Keratinocyte (primary cell): ENCODE results near the gene CCDC33. TPM values are rescaled to one million over a fixed set of nuclear protein-coding genes. Genes with fewer than 3 reads are reported as not detected.

Experiments
- DNase-seq: peaks from one replicate; pipeline ENCODE4 v3.0.0-alpha.2; 2011; ENCODE audit warnings: low read depth, missing footprints, low spot score
- FAIRE-seq: peaks from 2 replicates; lab custom pipeline; 2011; peaks lifted over from hg19 to GRCh38; lab: Jason Lieb, UNC
- H2AFZ ChIP-seq: 2 replicates; pipeline ENCODE4 v1.6.0; 2012; ENCODE audit warnings: low read length, control low read depth, inconsistent platforms; ENCODE audit not compliant: control insufficient read depth
- H3K27ac ChIP-seq: 2 replicates; pipeline ENCODE4 v1.5.1; 2011; ENCODE audit warnings: low read length; ENCODE audit not compliant: control insufficient read depth, insufficient read depth
- H3K27me3 ChIP-seq: 3 replicates; pipeline ENCODE4 v1.6.0; 2011; ENCODE audit warnings: low read length; ENCODE audit not compliant: control insufficient read depth, insufficient read depth; ENCODE audit errors: extremely low read depth
- H3K36me3 ChIP-seq, 2 experiments: 2 replicates in 1 of 2; 3 replicates in 1 of 2; pipeline ENCODE4 v1.5.1; 2011; ENCODE audit warnings: low read length in 2 of 2, mild to moderate bottlenecking in 1 of 2; ENCODE audit not compliant: control insufficient read depth in 2 of 2, insufficient read depth in 2 of 2; ENCODE audit errors: extremely low read depth in 1 of 2
- H3K4me1 ChIP-seq: 3 replicates; pipeline ENCODE4 v1.5.1; 2011; ENCODE audit warnings: low read length; ENCODE audit not compliant: control insufficient read depth, insufficient read depth; ENCODE audit errors: extremely low read depth
- H3K4me2 ChIP-seq: 3 replicates; pipeline ENCODE4 v1.6.0; 2011; ENCODE audit warnings: low read depth, low read length; ENCODE audit not compliant: control insufficient read depth, insufficient read depth; ENCODE audit errors: extremely low read depth
- H3K4me3 ChIP-seq, 3 experiments: fragments of 200-600 bp in 1 of 3; sonication (generic) in 1 of 3; 2 replicates in 2 of 3; 3 replicates in 1 of 3; pipeline ENCODE4 v1.5.1; 2011 to 2016; ENCODE audit warnings: low read length in 3 of 3, mild to moderate bottlenecking in 3 of 3, control low read depth in 2 of 3, inconsistent platforms in 1 of 3, low read depth in 1 of 3, mixed read lengths in 1 of 3, mixed run types in 1 of 3, moderate library complexity in 1 of 3; ENCODE audit not compliant: control insufficient read depth in 2 of 3, insufficient read depth in 2 of 3; ENCODE audit errors: extremely low read depth in 1 of 3
- H3K79me2 ChIP-seq: 2 replicates; pipeline ENCODE4 v1.6.0; 2012; ENCODE audit warnings: low read length; ENCODE audit not compliant: control insufficient read depth, insufficient read depth
- H3K9ac ChIP-seq: 3 replicates; pipeline ENCODE4 v1.6.0; 2011; ENCODE audit warnings: low read length; ENCODE audit not compliant: control insufficient read depth, insufficient read depth; ENCODE audit errors: extremely low read depth
- H3K9me1 ChIP-seq: 3 replicates; pipeline ENCODE4 v1.6.0; 2011; ENCODE audit warnings: low read length; ENCODE audit not compliant: control insufficient read depth, insufficient read depth; ENCODE audit errors: extremely low read depth
- H3K9me3 ChIP-seq: 2 replicates; pipeline ENCODE4 v1.5.1; 2012; ENCODE audit warnings: low read depth, low read length; ENCODE audit not compliant: control insufficient read depth
- H4K20me1 ChIP-seq: 3 replicates; pipeline ENCODE4 v1.6.0; 2011; ENCODE audit warnings: low read length; ENCODE audit not compliant: control insufficient read depth, insufficient read depth; ENCODE audit errors: extremely low read depth
- EZH2 ChIP-seq: IDR thresholded peaks from one replicate; pipeline ENCODE4 v1.6.1; 2012; ENCODE audit warnings: inconsistent platforms, mild to moderate bottlenecking, low read length, moderate library complexity
- dilution Hi-C: fragments of 300-500 bp; cut with MboI; formaldehyde crosslinking; loops from one replicate; pipeline ENCODE4 v1.7.0; 2020; ENCODE audit warnings: low sequenced_read_pairs; ENCODE audit not compliant: extremely low pct_ligation_motif_present
- polyA plus RNA-seq, 5 experiments: library from polyadenylated mRNA; depleted of rRNA in 3 of 5; stranded (reverse) in 3 of 5; stranded (forward) in 1 of 5; unstranded in 1 of 5; fragments of >200 nt; gene quantifications; 1 replicate in 1 of 5; 2 replicates in 3 of 5; 3 replicates in 1 of 5; pipeline versions ENCODE4 v1.2.1 to v1.2.3, GENCODE V29; 2011 to 2012; ENCODE audit warnings: missing spikeins in 2 of 5, low read depth in 1 of 5, low replicate concordance in 1 of 5
- TF ChIP-seq, protein P1 (sequence below), 3 experiments: IDR thresholded peaks in 1 of 3; conservative IDR thresholded peaks in 1 of 3; optimal IDR thresholded peaks in 1 of 3; 2 replicates in 2 of 3; 3 replicates in 1 of 3; pipeline versions ENCODE3 to v1.5.1; 2011; ENCODE audit warnings: low read length in 3 of 3, mild to moderate bottlenecking in 3 of 3, moderate library complexity in 2 of 3, control low read depth in 1 of 3, inconsistent platforms in 1 of 3; ENCODE audit not compliant: insufficient read depth in 2 of 3; ENCODE audit errors: extremely low read depth in 1 of 3

CCDC33 gene
- polyA plus RNA-seq, 1 donor (not counting 4 experiments of a cell fraction or from before 2014, with no cell fraction given): not detected

DNA sequence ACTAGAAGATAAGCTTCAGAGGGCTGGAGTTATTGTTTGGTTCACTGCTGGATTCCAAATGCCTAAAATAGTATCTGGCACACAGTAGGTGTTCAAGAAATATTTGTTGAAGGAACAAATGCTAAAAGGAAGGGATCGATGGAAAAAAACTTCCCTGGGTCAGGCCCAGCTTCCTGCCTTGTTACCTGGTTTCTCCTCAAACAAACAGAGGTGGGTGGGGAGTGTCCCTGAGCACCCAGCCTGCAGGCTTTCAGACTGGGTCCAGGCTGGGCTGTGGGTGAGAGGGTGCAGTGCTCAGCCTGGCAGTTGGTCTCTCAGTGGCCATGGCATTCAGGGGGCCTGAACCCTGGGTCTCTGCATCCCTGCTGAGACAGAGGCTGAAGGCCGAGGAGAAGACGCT, 19.2 kb upstream of the CCDC33 start:
- DNase-seq (no peak), FAIRE-seq (no peak)
- dilution Hi-C loops: no loop called here
- Histone ChIP-seq H3K4me2 (no peak overlapping the region), H3K4me3 (no peak overlapping the region), H3K4me1 (peaks cover 5% of the 10 kb centered on the region), H3K27ac (no peak overlapping the region), H3K9ac (no peak overlapping the region), H4K20me1 (no peaks in the 10 kb centered on the region), H3K36me3 (no peaks in the 10 kb centered on the region), H3K9me3 (no peaks in the 10 kb centered on the region), H2AFZ (no peak overlapping the region), H3K79me2 (no peaks in the 10 kb centered on the region), H3K27me3 (peaks cover 48% of the 10 kb centered on the region), H3K9me1 (no peaks in the 10 kb centered on the region)
- TF ChIP-seq EZH2: no peak
- TF ChIP-seq, protein P1, sequence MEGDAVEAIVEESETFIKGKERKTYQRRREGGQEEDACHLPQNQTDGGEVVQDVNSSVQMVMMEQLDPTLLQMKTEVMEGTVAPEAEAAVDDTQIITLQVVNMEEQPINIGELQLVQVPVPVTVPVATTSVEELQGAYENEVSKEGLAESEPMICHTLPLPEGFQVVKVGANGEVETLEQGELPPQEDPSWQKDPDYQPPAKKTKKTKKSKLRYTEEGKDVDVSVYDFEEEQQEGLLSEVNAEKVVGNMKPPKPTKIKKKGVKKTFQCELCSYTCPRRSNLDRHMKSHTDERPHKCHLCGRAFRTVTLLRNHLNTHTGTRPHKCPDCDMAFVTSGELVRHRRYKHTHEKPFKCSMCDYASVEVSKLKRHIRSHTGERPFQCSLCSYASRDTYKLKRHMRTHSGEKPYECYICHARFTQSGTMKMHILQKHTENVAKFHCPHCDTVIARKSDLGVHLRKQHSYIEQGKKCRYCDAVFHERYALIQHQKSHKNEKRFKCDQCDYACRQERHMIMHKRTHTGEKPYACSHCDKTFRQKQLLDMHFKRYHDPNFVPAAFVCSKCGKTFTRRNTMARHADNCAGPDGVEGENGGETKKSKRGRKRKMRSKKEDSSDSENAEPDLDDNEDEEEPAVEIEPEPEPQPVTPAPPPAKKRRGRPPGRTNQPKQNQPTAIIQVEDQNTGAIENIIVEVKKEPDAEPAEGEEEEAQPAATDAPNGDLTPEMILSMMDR (optimal IDR thresholded peaks at IDR 0.05 in 1 of 3, IDR thresholded peaks at IDR 0.05 in 1 of 3, conservative IDR thresholded peaks at IDR 0.05 in 1 of 3; ENCODE audit: extremely low read depth in 1 of 3, insufficient read depth in 2 of 3, low read length in 3 of 3): no peak

DNA sequence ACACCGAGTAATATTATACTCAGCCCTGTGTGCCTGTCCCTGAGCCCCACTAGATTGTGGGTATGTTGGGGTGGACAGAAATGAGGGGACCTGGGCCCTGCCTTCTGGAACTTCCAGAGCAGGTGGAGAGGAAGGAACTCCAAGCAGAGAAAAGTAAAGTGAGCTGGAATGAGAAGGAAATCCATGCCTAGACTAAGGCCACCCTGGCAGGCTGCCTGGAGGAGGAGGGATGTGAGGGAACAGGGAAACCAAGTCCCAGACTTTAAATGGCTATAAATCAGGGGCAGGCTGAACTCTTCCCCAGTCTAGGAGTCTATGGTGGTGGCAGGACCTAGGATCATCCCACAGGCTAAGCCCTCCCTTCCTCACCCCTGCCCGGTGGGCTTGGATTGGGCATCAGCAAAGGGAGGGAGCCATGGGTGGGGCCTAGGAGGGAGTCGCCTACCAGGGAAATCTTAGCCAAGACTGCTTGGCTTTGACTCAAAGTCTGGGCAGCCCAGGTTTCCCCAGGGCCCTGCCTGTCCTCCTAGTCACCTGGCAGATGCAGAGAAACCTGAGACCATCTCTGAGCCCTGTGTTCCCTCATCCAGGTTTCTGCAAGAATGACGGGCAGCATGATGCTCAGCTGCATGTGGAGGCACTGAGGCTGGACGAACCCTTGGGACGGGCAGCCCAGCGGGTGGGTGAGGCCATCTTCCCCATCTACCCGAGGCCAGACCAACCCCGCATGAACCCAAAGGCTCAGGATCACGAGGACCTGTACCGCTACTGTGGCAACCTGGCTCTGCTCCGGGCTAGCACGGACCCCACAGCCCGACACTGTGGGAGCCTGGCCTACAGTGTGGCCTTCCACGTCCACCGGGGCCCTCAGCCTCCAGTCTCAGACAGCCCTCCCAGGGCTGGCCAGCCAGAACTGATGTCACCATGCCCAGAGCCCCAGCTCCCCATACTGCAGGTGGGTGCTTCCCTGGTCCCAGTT, 17.9 kb upstream of the CCDC33 start:
- peaks cover 5% of the 10 kb centered on the region for H3K4me1 ChIP-seq
- no peaks in the 10 kb centered on the region for H3K36me3 ChIP-seq
- no peaks in the 10 kb centered on the region for H3K79me2 ChIP-seq
- H3K9me3 ChIP-seq: no peaks in the 10 kb centered on the region
- FAIRE-seq (no peak), DNase-seq (no peak)
- peaks cover 60% of the 10 kb centered on the region for H3K27me3 ChIP-seq
- H3K9ac ChIP-seq: no peak overlapping the region
- dilution Hi-C loops: no loop called here
- H4K20me1 ChIP-seq: no peaks in the 10 kb centered on the region
- TF ChIP-seq, protein P1 (optimal IDR thresholded peaks at IDR 0.05 in 1 of 3, IDR thresholded peaks at IDR 0.05 in 1 of 3, conservative IDR thresholded peaks at IDR 0.05 in 1 of 3; ENCODE audit: extremely low read depth in 1 of 3, insufficient read depth in 2 of 3, low read length in 3 of 3): no peak
- no peak for TF ChIP-seq EZH2
- H3K27ac ChIP-seq: no peak overlapping the region
- H3K9me1 ChIP-seq: no peaks in the 10 kb centered on the region
- no peak overlapping the region for H3K4me3 ChIP-seq
- no peak overlapping the region for H3K4me2 ChIP-seq
- no peak overlapping the region for H2AFZ ChIP-seq
